ENCODE measurements around the gene TIGD1. TPM values are rescaled to one million over a fixed set of nuclear protein-coding genes. Genes with fewer than 3 reads are reported as not detected.

The TIGD1 gene
- total RNA-seq, 1 donor from 2014 or later: 8.2 TPM

- no peaks in the 10 kb centered on the region for H3K9me3 Mint-ChIP-seq (ENCODE audit: unreplicated experiment)
- H3K36me3 Mint-ChIP-seq (ENCODE audit: unreplicated experiment): no peaks in the 10 kb centered on the region
Observed at GRCh38 chr2:232529806-232530547, 20.4 kb downstream of the TIGD1 start.

GRCh38 chr2:232528746-232529460, 21.5 kb downstream of the TIGD1 start:
- no peaks in the 10 kb centered on the region for H3K36me3 Mint-ChIP-seq (ENCODE audit: unreplicated experiment)
- no peak overlapping the region for H3K27ac Mint-ChIP-seq (ENCODE audit: unreplicated experiment)
- no peak overlapping the region for H3K4me3 Mint-ChIP-seq (ENCODE audit: unreplicated experiment)
- DNase-seq (ENCODE audit: extremely low spot score, unreplicated experiment): no peak
- H3K9me3 Mint-ChIP-seq (ENCODE audit: unreplicated experiment): no peaks in the 10 kb centered on the region
- TF ChIP-seq, protein P1, sequence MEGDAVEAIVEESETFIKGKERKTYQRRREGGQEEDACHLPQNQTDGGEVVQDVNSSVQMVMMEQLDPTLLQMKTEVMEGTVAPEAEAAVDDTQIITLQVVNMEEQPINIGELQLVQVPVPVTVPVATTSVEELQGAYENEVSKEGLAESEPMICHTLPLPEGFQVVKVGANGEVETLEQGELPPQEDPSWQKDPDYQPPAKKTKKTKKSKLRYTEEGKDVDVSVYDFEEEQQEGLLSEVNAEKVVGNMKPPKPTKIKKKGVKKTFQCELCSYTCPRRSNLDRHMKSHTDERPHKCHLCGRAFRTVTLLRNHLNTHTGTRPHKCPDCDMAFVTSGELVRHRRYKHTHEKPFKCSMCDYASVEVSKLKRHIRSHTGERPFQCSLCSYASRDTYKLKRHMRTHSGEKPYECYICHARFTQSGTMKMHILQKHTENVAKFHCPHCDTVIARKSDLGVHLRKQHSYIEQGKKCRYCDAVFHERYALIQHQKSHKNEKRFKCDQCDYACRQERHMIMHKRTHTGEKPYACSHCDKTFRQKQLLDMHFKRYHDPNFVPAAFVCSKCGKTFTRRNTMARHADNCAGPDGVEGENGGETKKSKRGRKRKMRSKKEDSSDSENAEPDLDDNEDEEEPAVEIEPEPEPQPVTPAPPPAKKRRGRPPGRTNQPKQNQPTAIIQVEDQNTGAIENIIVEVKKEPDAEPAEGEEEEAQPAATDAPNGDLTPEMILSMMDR (IDR thresholded peaks at IDR 0.05): no peak
- peaks cover 6% of the 10 kb centered on the region for H3K4me1 Mint-ChIP-seq (ENCODE audit: unreplicated experiment)
- peaks cover 13% of the 10 kb centered on the region for H3K27me3 Mint-ChIP-seq (ENCODE audit: unreplicated experiment)

More at GRCh38 chr2:232529806-232530547, 20.4 kb downstream of the TIGD1 start:
- H3K4me1 Mint-ChIP-seq (ENCODE audit: unreplicated experiment): peaks cover 2% of the 10 kb centered on the region
- peaks cover 13% of the 10 kb centered on the region for H3K27me3 Mint-ChIP-seq (ENCODE audit: unreplicated experiment)
- H3K4me3 Mint-ChIP-seq (ENCODE audit: unreplicated experiment): no peak overlapping the region
- no peak for DNase-seq (ENCODE audit: extremely low spot score, unreplicated experiment)
- TF ChIP-seq, protein P1 (IDR thresholded peaks at IDR 0.05): no peak
- H3K27ac Mint-ChIP-seq (ENCODE audit: unreplicated experiment): no peak overlapping the region

GRCh38 chr2:232527905-232528470, 22.4 kb downstream of the TIGD1 start:
- no peak overlapping the region for H3K4me3 Mint-ChIP-seq (ENCODE audit: unreplicated experiment)
- DNase-seq (ENCODE audit: extremely low spot score, unreplicated experiment): no peak
- no peak overlapping the region for H3K27ac Mint-ChIP-seq (ENCODE audit: unreplicated experiment)
- H3K4me1 Mint-ChIP-seq (ENCODE audit: unreplicated experiment): peaks cover 6% of the 10 kb centered on the region
- no peaks in the 10 kb centered on the region for H3K9me3 Mint-ChIP-seq (ENCODE audit: unreplicated experiment)
- TF ChIP-seq, protein P1 (IDR thresholded peaks at IDR 0.05): no peak
- H3K27me3 Mint-ChIP-seq (ENCODE audit: unreplicated experiment): peaks cover 18% of the 10 kb centered on the region
- H3K36me3 Mint-ChIP-seq (ENCODE audit: unreplicated experiment): no peaks in the 10 kb centered on the region

DNA sequence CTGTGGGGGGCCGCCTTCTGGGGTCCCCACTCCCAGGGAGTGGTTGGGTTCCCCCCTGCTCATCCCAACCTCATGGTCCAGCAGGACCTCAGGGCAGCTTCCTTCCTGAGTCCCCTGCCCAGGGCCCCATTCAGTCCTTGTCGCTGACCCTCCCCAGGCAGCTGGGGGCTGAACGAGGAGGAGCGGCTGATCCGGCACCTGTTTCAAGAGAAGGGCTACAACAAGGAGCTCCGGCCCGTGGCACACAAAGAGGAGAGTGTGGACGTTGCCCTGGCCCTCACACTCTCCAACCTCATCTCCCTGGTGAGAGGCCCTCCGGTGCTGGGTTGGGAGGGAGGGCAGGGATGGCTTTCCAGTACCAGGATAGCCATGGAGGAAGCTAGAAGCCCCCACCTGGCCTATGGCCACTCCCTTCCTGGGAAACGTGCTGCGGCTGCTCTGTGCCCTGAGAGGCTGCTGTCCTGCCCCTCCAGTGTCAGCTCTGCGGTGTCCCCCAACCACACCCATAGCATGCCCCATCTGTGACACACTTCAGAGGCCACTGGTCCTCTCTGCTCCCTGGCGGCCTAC, 23.9 kb downstream of the TIGD1 start:
- H3K27ac Mint-ChIP-seq (ENCODE audit: unreplicated experiment): no peak overlapping the region
- peaks cover 20% of the 10 kb centered on the region for H3K27me3 Mint-ChIP-seq (ENCODE audit: unreplicated experiment)
- TF ChIP-seq, protein P1 (IDR thresholded peaks at IDR 0.05): no peak
- no peaks in the 10 kb centered on the region for H3K9me3 Mint-ChIP-seq (ENCODE audit: unreplicated experiment)
- H3K36me3 Mint-ChIP-seq (ENCODE audit: unreplicated experiment): no peaks in the 10 kb centered on the region
- H3K4me3 Mint-ChIP-seq (ENCODE audit: unreplicated experiment): no peak overlapping the region
- no peak for DNase-seq (ENCODE audit: extremely low spot score, unreplicated experiment)
- H3K4me1 Mint-ChIP-seq (ENCODE audit: unreplicated experiment): peaks cover 6% of the 10 kb centered on the region

Data from osteocyte (in vitro differentiated cells).